Liver (tissue), 3 donors: Measurements from ENCODE around the gene ITPRIPL2.

ENCODE experiments used
- ATF3 ChIP-seq: IDR thresholded peaks from 2 replicates; pipeline ENCODE4 v1.6.1; 2016; ENCODE audit warnings: antibody characterized with exemption
- EGR1 ChIP-seq, 2 donors: IDR thresholded peaks; 2 replicates each; pipeline ENCODE4 v1.6.1; 2016 to 2018; ENCODE audit warnings: antibody characterized with exemption in 2 of 2, low read depth in 2 of 2
- FOXA1 ChIP-seq: IDR thresholded peaks from 2 replicates; pipeline ENCODE4 v1.6.1; 2016; ENCODE audit warnings: antibody characterized with exemption
- GABPA ChIP-seq, 2 donors: IDR thresholded peaks in 1 of 2; conservative IDR thresholded peaks in 1 of 2; 2 replicates each; pipeline ENCODE4 v1.6.1; 2016; ENCODE audit warnings: antibody characterized with exemption in 2 of 2, mild to moderate bottlenecking in 1 of 2, moderate library complexity in 1 of 2
- HNF4G ChIP-seq: IDR thresholded peaks from 2 replicates; pipeline ENCODE4 v1.6.1; 2016; ENCODE audit warnings: antibody characterized with exemption
- JUND ChIP-seq, 2 donors: IDR thresholded peaks; 2 replicates each; pipeline ENCODE4 v1.6.1; 2016; ENCODE audit warnings: antibody characterized with exemption in 2 of 2
- REST ChIP-seq: IDR thresholded peaks from 2 replicates; pipeline ENCODE4 v1.6.1; 2016; ENCODE audit warnings: antibody characterized with exemption, mild to moderate bottlenecking
- SP1 ChIP-seq: IDR thresholded peaks from 2 replicates; pipeline ENCODE4 v1.6.1; 2018; ENCODE audit warnings: antibody characterized with exemption, mild to moderate bottlenecking
- TAF1 ChIP-seq: conservative IDR thresholded peaks from 2 replicates; pipeline ENCODE4 v1.6.1; 2016; ENCODE audit warnings: antibody characterized with exemption, mild to moderate bottlenecking
- YY1 ChIP-seq: IDR thresholded peaks from 2 replicates; pipeline ENCODE4 v1.6.1; 2016; ENCODE audit warnings: antibody characterized with exemption, mild to moderate bottlenecking
- ZBTB33 ChIP-seq: IDR thresholded peaks from 2 replicates; pipeline ENCODE4 v1.6.1; 2016; ENCODE audit warnings: antibody characterized with exemption
- TF ChIP-seq, protein P1 (sequence below): fragments of 150-350 bp; IDR thresholded peaks from 2 replicates; pipeline ENCODE4 v1.5.1; 2017; ENCODE audit warnings: improper control_type of control experiment, low read depth, low read length; ENCODE audit not compliant: missing input control
- TF ChIP-seq, protein P2 (sequence below): IDR thresholded peaks from 2 replicates; pipeline ENCODE4 v1.6.1; 2016; ENCODE audit warnings: antibody characterized with exemption
- donor health status: healthy.
- donor health status: healthy.

GRCh38 chr16:19168371-19169081 lies 54.8 kb downstream of the ITPRIPL2 start:
- TF ChIP-seq, protein P1, sequence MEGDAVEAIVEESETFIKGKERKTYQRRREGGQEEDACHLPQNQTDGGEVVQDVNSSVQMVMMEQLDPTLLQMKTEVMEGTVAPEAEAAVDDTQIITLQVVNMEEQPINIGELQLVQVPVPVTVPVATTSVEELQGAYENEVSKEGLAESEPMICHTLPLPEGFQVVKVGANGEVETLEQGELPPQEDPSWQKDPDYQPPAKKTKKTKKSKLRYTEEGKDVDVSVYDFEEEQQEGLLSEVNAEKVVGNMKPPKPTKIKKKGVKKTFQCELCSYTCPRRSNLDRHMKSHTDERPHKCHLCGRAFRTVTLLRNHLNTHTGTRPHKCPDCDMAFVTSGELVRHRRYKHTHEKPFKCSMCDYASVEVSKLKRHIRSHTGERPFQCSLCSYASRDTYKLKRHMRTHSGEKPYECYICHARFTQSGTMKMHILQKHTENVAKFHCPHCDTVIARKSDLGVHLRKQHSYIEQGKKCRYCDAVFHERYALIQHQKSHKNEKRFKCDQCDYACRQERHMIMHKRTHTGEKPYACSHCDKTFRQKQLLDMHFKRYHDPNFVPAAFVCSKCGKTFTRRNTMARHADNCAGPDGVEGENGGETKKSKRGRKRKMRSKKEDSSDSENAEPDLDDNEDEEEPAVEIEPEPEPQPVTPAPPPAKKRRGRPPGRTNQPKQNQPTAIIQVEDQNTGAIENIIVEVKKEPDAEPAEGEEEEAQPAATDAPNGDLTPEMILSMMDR: no peak
- TF ChIP-seq TAF1: no peak
- TF ChIP-seq FOXA1: no peak
- no peak for TF ChIP-seq EGR1 (IDR thresholded peaks at IDR 0.05; ENCODE audit: low read depth in 2 of 2)
- TF ChIP-seq, protein P2, sequence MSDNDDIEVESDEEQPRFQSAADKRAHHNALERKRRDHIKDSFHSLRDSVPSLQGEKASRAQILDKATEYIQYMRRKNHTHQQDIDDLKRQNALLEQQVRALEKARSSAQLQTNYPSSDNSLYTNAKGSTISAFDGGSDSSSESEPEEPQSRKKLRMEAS: no peak
- TF ChIP-seq ZBTB33: no peak
- TF ChIP-seq GABPA (IDR thresholded peaks at IDR 0.05 in 1 of 2, conservative IDR thresholded peaks at IDR 0.05 in 1 of 2): no peak
- TF ChIP-seq REST: no peak
- no peak for TF ChIP-seq ATF3
- no peak for TF ChIP-seq SP1
- peak; percentile 29 for TF ChIP-seq YY1
- TF ChIP-seq JUND (IDR thresholded peaks at IDR 0.05): no peak
- TF ChIP-seq HNF4G: no peak
